VCaP (cell line): ENCODE measurements around the gene PANK4.

ENCODE experiments used
- H3K27ac ChIP-seq: fragments of 450-650 bp; 2 replicates; pipeline ENCODE4 v1.5.1; 2017
- CTCF ChIP-seq: fragments of 450-650 bp; conservative IDR thresholded peaks from 2 replicates; pipeline ENCODE4 v1.5.1; 2017; ENCODE audit warnings: mild to moderate bottlenecking, moderate library complexity

The PANK4 gene

DNA sequence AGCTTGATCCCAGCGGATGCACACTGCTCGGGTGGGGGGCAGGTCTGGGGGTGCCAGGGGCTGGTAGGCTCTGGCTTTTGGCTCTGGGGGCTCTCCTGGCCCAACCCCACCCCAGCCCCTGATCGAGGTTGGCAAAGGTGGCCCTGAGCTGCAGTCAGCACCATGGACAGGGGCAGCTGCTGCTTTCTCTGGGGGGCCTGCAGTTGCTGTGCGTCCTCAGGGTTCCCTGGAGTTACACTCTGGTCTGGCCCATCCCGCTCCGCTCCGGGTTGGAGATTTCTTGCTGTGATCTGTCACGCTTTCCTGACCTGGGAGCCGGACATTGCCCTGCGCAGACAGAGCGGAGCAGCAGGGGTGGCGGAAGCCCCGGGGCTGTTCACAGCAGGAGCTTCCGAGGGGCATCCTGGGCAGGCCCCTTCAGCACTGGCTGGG, 58.3 kb downstream of the PANK4 start:
- H3K27ac ChIP-seq, result no peak overlapping the region
- TF ChIP-seq CTCF, result no peak

GRCh38 chr1:2466958-2467554, 59.3 kb downstream of the PANK4 start:
- TF ChIP-seq CTCF, result peak; percentile 16; the same call in 1 of the 2 replicates
- H3K27ac ChIP-seq, result peak overlapping the region; percentile 41; the same call in 1 of the 2 replicates

DNA sequence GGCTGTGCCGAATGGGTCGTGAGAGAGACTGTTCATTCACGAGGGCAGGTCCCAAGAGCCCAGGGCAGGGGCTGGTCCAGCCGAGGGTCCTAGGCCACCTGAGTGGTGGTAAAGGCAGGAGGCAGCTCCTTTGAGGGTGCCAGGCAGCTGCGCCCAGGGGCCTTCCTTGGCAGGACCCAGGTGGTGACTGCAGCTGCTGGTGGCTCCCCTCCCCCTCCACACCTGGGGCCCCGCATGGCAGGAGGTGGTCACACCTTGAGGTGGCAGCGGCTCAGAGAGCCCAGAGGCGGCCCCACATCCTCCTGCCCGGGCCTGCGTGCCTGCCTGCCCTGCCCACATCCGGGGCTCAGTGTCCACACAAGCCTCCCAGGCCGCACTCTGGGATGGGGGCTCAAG, 60.1 kb downstream of the PANK4 start:
- TF ChIP-seq CTCF, result no peak
- no peak overlapping the region for H3K27ac ChIP-seq

GRCh38 chr1:2465371-2466269, 60.8 kb downstream of the PANK4 start:
- no peak for TF ChIP-seq CTCF
- no peak overlapping the region for H3K27ac ChIP-seq

GRCh38 chr1:2463396-2463795, 63.0 kb downstream of the PANK4 start:
- H3K27ac ChIP-seq, result no peak overlapping the region
- no peak for TF ChIP-seq CTCF

GRCh38 chr1:2462819-2463218, 63.6 kb downstream of the PANK4 start:
- TF ChIP-seq CTCF, result no peak
- H3K27ac ChIP-seq, result no peak overlapping the region

DNA sequence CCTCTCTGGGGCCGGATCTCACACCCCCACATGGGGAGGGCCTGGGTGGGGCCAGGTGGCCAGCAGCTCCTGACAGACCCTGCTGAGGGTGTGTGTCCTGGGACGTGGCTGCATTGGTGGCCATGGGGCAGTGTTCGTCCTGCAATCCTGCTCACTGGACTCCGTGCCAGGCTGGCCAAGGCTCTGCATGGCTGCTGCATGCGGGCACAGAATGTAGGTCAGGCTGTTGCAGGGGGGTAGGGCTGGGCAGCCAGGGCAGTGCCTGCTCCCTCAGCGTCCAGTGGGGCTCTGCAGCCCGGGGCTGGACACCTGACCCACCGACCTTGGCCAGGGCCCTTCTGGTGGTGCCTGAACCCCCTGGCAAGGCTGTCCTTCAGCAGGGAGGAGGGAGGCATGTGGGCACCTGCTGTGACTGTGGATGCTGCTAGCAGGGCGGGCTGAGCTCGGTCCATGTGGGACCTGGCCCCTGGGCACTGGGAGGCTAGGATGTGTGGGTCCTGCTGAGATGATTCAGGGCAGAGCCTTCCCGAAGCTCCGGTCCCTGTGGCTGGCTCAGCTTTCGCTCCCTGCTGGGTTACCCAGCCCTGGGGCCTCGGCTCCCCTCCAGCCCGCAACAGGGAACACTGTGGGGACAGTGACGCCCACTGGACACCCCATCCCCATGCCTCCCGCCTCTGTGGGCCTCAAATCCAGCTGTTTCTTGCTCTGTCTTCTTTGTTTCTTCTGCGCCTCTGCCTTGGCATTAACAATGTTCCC, 65.2 kb downstream of the PANK4 start:
- no peak for TF ChIP-seq CTCF
- H3K27ac ChIP-seq, result peak overlapping the region; percentile 56; the same call in 1 of the 2 replicates
